Measurements from ENCODE around the gene MAP4K5.

DNA sequence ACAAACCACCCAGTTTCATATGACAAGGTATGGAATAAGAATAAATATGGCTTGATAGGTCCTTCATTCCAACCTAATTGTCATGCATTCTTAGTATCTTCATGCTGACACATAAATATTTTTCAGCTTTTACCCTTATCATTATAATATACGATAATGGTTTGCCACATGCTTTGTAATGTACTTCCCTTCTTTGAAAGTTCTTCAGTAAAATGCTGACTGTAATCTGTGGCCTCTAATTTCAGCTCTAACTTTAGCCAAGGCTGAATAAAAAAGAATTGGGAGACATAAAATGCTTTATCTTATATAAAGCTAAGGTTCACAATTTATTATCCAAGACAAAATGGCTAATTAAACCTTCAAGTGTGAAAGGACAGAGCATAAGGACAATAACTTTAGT, 2.6 kb upstream of the MAP4K5 start:
- TF ChIP-seq, protein P1, sequence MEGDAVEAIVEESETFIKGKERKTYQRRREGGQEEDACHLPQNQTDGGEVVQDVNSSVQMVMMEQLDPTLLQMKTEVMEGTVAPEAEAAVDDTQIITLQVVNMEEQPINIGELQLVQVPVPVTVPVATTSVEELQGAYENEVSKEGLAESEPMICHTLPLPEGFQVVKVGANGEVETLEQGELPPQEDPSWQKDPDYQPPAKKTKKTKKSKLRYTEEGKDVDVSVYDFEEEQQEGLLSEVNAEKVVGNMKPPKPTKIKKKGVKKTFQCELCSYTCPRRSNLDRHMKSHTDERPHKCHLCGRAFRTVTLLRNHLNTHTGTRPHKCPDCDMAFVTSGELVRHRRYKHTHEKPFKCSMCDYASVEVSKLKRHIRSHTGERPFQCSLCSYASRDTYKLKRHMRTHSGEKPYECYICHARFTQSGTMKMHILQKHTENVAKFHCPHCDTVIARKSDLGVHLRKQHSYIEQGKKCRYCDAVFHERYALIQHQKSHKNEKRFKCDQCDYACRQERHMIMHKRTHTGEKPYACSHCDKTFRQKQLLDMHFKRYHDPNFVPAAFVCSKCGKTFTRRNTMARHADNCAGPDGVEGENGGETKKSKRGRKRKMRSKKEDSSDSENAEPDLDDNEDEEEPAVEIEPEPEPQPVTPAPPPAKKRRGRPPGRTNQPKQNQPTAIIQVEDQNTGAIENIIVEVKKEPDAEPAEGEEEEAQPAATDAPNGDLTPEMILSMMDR (IDR thresholded peaks at IDR 0.05): no peak
- no peak for TF ChIP-seq POLR2A (IDR thresholded peaks at IDR 0.05)
